ENCODE measurements around the gene CPEB1.

GRCh38 chr15:82587805-82588204, 59.4 kb downstream of the CPEB1 start:
- TF ChIP-seq, protein P1, sequence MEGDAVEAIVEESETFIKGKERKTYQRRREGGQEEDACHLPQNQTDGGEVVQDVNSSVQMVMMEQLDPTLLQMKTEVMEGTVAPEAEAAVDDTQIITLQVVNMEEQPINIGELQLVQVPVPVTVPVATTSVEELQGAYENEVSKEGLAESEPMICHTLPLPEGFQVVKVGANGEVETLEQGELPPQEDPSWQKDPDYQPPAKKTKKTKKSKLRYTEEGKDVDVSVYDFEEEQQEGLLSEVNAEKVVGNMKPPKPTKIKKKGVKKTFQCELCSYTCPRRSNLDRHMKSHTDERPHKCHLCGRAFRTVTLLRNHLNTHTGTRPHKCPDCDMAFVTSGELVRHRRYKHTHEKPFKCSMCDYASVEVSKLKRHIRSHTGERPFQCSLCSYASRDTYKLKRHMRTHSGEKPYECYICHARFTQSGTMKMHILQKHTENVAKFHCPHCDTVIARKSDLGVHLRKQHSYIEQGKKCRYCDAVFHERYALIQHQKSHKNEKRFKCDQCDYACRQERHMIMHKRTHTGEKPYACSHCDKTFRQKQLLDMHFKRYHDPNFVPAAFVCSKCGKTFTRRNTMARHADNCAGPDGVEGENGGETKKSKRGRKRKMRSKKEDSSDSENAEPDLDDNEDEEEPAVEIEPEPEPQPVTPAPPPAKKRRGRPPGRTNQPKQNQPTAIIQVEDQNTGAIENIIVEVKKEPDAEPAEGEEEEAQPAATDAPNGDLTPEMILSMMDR (IDR thresholded peaks at IDR 0.05; ENCODE audit: insufficient read depth, low read length, poor library complexity, severe bottlenecking): no peak
- TF ChIP-seq EZH2phosphoT487 (conservative IDR thresholded peaks at IDR 0.05; ENCODE audit: low read length): no peak

Measured in SU-DHL-6 (cell line).